ENCODE data around the gene EIF4EBP3. TPM values are rescaled to one million over a fixed set of nuclear protein-coding genes. Genes with fewer than 3 reads are reported as not detected.

The EIF4EBP3 gene
- total and polyA plus RNA-seq, 2 of the 4 experiments (the other 2 are of a cell fraction): 0.36 to 2.1 TPM

DNA sequence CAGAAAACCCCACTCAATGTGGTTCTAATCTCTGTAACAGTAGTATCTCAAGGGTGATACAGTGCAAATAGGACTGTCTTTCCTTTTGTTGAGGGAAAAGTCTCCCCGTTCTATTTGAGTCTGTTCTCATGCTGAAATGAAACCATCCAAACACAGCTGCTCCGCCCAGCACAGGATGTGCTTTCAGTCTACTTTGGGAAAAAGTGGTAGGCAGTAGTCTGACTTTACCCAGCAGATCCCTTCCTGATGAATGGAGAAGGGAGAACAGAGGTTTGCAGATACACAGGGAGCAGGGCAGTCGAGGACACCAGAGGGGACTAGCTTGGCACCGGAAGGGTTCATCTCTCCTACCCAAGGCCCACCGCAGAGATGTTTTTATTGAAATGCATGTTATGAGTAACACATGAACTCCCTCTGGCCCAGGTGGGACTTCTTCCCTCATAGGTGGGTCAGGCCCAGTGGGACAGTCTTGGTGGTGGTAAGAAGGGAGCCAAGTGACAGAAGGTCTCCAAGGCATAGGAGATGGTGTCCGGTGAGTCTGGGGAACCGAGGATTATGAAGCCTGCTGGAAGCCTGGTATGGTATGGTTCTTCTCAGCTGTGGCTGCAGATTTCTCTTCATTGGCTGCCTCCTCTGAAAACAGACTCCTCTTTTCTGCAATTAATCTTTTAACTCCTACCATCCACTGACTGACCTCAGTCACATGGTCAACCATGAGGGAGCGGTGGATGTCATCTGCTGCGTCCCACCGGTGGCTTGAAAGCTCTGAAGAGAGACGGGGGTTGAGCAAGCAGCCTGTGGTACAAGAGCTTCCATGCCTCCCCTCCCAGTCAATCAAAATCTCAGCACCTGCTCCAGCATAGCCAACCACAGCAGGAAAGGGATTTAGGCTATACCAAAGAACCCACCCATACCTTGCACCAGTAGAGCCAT, 3.0 kb downstream of the EIF4EBP3 start:
- Histone ChIP-seq H3K14ac (replicated peaks; ENCODE audit: low read depth, low read length) (no peak overlapping the region), H4K20me1 (ENCODE audit: insufficient read depth, low read length) (peaks cover 42% of the 10 kb centered on the region), H3K9me3 (ENCODE audit: control insufficient read depth, insufficient read depth, low read length) (no peaks in the 10 kb centered on the region), H3K36me3 (ENCODE audit: control insufficient read depth, insufficient read depth, low read length) (peaks cover 32% of the 10 kb centered on the region), H2BK120ac (ENCODE audit: low read depth, low read length) (no peak overlapping the region), H3K4me3 (ENCODE audit: insufficient read depth, low read depth, low read length) (no peak overlapping the region), H2AK5ac (ENCODE audit: low read depth, low read length) (no peak overlapping the region), H3K9me1 (ENCODE audit: insufficient read depth, low read length) (0 out of 2 replicates have a peak, but pooled peaks cover 3% of the 10 kb centered on the region), H3K23ac (ENCODE audit: low read depth, low read length) (no peak overlapping the region), H3K4me2 (ENCODE audit: low read depth, low read length) (no peak overlapping the region), H3K27ac (ENCODE audit: insufficient read depth, low read length) (no peak overlapping the region), H3K79me1 (ENCODE audit: low read depth in 1 of 2, low read length in 2 of 2) (peaks cover 14 to 74% of the 10 kb centered on the region in 2 experiments; a peak in 3 of 4 replicates), H3K56ac (ENCODE audit: extremely low read depth, insufficient read depth, low read length) (no peak overlapping the region), H3K9ac (ENCODE audit: low read depth, low read length) (no peak overlapping the region), H2BK5ac (ENCODE audit: low read depth, low read length, poor library complexity, severe bottlenecking) (no peak overlapping the region), H4K8ac (ENCODE audit: low read depth in 2 of 2, low read length in 2 of 2) (no peak overlapping the region), H2AK9ac (replicated peaks; ENCODE audit: low read depth, low read length, poor library complexity) (no peak overlapping the region), H2AFZ (replicated peaks; ENCODE audit: low read length, poor library complexity) (no peak overlapping the region), H4K91ac (ENCODE audit: insufficient read depth, low read depth, low read length) (no peak overlapping the region), H3K18ac (ENCODE audit: low read depth, low read length) (no peak overlapping the region), H4K5ac (ENCODE audit: low read depth, low read length) (no peak overlapping the region), H2BK20ac (ENCODE audit: low read depth, low read length) (no peak overlapping the region), H3K4ac (ENCODE audit: low read depth, low read length) (no peak overlapping the region), H2BK15ac (ENCODE audit: low read depth, low read length) (no peak overlapping the region), H3K27me3 (ENCODE audit: control insufficient read depth, insufficient read depth, low read length) (no peaks in the 10 kb centered on the region), H3K4me1 (ENCODE audit: control insufficient read depth, insufficient read depth, low read length) (peaks cover 21% of the 10 kb centered on the region)
- dilution Hi-C loops (cut with HindIII; ENCODE audit: low sequenced_read_pairs, unreplicated experiment): no loop called here
- no CpG with 5 or more reads among the region's 11 CpGs for WGBS, 2 experiments (ENCODE audit: extremely low coverage in 2 of 2, insufficient read length in 1 of 2)
- ATAC-seq (ENCODE audit: low read depth) (no peak), DNase-seq (no peak)
- BruUV-seq (replicated peaks): no TSS peak
- POLR2A ChIA-PET (ENCODE audit: unreplicated experiment): no interaction called here
- CTCF ChIA-PET: no interaction called here
- in situ Hi-C loops (cut with MboI; ENCODE audit: low sequenced_read_pairs): no loop called here
- intact Hi-C loops (cut with micrococcal nuclease): no loop called here
- TF ChIP-seq SMC3 (IDR thresholded peaks at IDR 0.05; ENCODE audit: low read depth, low read length): no peak
- no peak for TF ChIP-seq BHLHE40 (IDR thresholded peaks at IDR 0.05; ENCODE audit: low read depth, low read length)
- TF ChIP-seq RCOR1 (IDR thresholded peaks at IDR 0.05; ENCODE audit: insufficient replicate concordance, low read length): no peak
- no peak for TF ChIP-seq NFE2L2 (IDR thresholded peaks at IDR 0.05; ENCODE audit: low read depth, low read length)
- TF ChIP-seq, protein P1, sequence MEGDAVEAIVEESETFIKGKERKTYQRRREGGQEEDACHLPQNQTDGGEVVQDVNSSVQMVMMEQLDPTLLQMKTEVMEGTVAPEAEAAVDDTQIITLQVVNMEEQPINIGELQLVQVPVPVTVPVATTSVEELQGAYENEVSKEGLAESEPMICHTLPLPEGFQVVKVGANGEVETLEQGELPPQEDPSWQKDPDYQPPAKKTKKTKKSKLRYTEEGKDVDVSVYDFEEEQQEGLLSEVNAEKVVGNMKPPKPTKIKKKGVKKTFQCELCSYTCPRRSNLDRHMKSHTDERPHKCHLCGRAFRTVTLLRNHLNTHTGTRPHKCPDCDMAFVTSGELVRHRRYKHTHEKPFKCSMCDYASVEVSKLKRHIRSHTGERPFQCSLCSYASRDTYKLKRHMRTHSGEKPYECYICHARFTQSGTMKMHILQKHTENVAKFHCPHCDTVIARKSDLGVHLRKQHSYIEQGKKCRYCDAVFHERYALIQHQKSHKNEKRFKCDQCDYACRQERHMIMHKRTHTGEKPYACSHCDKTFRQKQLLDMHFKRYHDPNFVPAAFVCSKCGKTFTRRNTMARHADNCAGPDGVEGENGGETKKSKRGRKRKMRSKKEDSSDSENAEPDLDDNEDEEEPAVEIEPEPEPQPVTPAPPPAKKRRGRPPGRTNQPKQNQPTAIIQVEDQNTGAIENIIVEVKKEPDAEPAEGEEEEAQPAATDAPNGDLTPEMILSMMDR (conservative IDR thresholded peaks at IDR 0.05; ENCODE audit: low read depth, low read length): no peak
- no peak for TF ChIP-seq CEBPB (IDR thresholded peaks at IDR 0.05; ENCODE audit: low read depth, low read length)
